ENCODE results near the gene LRFN3.
A peak's percentile ranks its signal among the peaks of the same experiment; 100 is the strongest.
"Not testable (repeated sequence)": the region's sequence is repeated elsewhere in the genome, so short reads cannot be mapped to it uniquely, and the experiment has no call there.

LRFN3 gene

DNA sequence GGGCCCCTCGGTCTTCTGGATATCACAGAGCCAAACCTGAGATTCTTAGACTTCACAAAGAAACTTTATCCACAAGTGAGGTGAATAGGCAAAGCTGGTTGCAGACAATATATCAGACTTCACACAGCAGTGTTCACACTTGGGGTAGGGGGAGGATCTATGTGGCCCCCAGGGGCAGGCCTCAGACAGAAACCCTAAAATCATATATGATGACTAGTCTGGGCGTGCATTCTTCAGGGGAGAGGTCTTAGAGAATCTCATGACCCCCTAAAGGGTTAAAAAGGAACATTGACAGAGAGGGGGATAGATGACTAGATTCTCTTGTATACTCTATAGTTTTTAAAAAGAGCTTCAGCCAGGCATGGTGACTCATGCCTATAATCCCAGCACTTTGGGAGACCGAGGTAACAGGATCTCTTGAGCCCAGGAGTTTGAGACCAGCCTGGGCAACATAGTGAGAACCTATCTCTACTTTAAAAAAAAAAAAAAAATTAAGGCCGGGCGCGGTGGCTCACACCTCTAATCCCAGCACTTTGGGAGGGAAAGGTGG lies 30.9 kb upstream of the LRFN3 start:
- no peak for DNase-seq (ENCODE audit: low read depth in 2 of 2)

DNA sequence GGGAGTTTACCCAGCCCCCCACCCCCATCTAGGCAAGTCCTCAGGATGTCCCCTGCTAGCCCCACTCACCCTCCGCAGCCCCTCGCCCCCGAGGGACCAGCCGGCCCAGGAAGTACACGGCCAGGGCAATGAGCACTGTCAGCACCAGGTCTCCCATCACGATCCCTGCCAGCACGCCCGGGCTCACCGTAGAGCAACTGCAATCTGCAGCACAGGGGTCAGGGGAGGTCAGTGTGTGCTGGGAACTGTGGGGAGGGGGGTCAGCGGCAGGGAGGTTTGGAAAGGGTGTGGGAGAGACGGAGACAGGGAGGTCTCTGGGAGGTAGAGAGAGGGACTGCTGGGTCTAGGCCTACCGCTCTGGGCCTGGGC lies 28.8 kb upstream of the LRFN3 start:
- DNase-seq (ENCODE audit: low read depth in 2 of 2): no peak

DNA sequence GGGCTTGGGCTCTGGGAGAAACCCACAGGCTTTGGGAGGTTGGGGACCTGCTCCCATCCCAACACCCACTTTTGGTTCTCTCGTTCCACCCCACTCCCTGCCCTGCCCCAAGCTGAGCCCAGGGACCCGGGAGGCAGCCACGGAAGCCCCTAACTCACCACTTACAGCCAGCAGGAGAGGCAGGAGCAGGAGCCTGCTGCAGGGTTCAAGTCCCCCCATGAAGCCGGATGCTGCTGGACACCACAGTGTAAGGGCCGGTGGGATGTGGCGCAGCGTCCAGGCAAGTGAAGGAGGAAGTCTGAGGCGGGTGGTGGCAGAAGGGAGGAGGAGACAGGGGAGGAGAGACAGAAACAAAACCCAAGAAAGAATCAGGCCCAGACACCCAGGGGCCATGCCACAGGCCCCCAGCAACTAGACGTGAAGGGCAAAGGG lies 28.1 kb upstream of the LRFN3 start, which contains the start of gene TYROBP:
Gene TYROBP (minus strand): TSS at position 286 of the 432 bp plus-strand sequence. CDS start 67 bp downstream, at position 219.
- DNase-seq (ENCODE audit: low read depth in 2 of 2): no peak

DNA sequence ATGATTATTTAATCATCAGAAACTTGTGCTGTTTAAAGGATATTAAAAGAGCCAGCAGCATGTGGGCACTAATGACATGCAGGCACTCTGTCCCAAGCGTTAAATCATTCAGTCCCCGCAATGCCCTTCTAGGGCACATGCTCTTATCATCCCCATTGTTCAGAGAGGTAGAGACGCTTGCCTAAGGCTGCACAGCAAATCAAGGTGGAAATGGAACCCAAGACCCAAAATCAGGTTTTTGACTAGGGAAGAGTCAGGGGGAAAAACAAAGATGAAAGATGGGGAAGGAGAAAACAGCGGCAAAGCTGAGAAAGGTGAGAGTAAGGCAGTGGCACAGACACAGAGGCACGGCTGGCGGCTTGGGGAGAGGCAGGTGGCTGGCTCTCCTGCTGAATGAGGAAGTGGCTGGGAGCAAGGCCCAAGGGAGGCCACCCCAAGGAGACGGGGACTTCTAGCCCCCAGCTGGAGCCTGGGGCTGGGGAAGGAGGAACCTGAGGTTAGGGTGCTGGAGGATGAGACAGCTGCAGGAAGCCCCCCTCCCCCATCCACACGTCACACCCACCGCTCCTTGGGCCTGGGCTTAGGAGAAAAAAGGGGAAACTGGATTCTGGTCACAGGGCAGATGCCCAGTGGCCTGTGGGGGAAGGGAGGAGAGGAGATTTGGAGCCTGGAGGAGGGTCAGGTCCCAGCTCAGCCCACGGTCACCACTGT lies 27.0 kb upstream of the LRFN3 start:
- DNase-seq (ENCODE audit: low read depth in 2 of 2): no peak

DNA sequence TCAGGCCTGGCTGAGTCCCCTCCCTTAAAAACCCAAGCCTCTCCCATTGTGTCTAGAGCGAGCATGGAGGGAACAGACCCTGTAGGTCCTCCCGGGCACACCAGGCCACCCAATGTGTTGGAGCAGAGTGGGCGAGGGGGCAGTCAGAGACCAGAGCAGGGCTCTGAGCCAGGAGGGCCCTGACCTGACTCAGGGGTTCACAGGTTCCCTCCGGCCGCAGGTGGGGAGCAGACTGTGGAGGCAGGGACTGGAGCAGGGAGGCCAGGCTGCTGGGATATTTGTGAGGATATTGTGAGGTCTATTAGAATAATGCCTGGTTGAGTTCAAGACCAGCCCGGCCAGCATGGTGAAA lies 26.5 kb upstream of the LRFN3 start:
- no peak for DNase-seq (ENCODE audit: low read depth in 2 of 2)

DNA sequence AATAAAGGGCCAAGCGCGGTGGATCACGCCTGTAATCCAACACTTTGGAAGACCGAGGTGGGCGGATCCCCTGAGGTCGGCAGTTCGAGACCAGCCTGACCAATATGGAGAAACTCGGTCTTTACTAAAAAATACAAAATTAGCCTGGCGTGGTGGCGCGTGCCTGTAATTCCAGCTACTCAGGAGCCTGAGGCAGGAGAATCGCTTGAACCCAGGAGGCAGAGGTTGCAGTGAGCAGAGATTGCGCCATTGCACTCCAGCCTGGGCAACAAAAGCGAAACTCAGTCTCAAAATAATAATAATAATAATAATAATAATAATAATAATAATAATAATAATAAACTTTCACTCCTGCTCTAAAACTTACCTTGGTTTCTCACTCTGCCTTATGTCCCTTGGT lies 25.8 kb upstream of the LRFN3 start:
- DNase-seq (ENCODE audit: low read depth in 2 of 2): not testable (repeated sequence)

DNA sequence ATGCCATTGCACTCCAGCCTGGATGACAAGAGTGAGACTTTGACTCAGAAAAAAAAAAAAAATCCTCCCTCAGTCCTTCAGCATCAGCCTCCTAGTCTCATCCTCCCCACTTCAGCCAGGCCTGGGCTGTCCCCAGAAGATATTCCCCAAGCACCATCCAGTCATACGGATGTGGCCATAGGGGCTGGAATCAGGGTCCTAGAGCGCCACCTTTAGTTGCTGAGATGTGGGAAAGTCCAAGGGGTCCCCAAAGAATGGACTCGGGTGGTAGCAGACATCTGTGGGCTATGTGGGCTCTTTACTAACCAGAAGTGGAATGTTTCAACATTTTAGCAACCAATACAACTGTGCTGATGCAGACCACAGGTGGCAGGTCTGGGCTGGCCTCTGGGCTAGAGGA lies 25.0 kb upstream of the LRFN3 start:
- DNase-seq (ENCODE audit: low read depth in 2 of 2): no peak

DNA sequence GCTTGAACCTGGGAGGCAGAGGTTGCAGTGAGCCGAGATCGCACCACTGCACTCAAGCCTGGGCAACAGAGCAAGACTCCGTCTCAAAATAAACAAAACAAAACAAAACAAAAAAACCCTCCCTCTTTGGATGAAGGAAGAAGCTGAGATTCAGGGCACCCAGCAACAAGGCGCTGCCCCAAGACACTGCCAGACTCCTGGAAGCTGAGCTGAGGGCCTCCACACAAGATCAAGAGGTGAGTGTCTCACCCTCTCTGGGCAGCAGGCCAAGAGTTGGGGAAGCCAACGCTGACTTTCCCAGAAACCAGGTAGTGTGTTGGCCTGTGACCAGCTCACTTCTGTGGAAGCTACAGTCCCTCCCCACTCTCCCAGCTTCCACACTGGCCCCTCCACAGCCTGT lies 24.4 kb upstream of the LRFN3 start:
- no peak for DNase-seq (ENCODE audit: low read depth in 2 of 2)

DNA sequence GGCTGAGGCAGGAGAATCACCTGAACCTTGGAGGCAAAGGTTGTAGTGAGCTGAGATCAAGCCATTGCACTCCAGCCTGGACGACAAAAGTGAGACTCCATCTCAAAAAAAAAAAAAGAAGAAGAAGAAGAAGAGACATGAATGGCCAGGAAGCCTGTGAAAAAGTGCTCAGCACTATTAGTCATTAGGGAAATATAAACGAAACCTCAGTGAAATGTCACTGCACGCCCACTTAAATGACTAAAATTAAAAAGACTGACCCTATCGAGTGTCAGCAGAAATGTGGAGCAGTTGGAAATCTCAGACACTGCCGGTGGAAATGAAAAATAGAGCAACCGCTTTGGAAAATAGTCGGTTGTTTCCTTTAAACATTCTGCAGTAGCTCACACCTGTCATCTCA lies 22.6 kb upstream of the LRFN3 start:
- DNase-seq (ENCODE audit: low read depth in 2 of 2): no peak

DNA sequence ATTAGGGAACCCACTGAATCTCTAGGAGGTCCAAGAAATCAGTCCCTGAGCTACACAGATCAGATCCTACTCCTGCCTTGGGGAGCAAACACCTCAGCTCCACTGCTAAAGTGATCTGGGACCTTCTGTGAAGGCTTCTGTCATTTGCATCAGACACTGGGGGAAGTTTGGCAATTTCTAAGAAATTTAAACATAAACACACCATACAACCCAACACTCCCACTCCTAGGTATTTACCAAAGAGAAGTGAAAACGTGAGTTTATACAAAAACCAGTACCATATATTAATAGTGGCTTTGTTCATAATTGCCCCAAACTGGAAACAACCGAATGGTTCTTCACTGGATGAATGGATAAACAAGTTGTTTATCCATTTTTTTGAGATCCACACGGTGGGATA lies 20.7 kb upstream of the LRFN3 start:
- DNase-seq (ENCODE audit: low read depth in 2 of 2): no peak

DNA sequence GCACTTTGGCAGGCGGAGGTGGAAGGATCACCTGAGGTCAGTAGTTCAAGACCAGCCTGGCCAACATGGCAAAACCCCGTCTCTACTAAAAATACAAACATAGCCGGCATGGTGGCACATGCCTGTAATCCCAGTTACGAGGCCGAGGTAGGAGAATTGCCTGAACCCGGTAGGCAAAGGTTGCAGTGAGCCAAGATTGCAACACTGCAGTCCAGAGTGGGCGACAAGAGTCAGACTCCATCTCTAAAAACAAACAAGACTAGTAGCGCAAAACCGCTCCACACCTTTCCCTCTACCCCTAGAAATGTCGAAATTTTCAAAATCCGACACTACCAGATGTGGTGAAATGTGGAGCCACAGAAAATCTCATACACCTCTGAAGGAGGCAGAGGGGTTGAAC lies 16.9 kb upstream of the LRFN3 start:
- DNase-seq (ENCODE audit: low read depth in 2 of 2): no peak

DNA sequence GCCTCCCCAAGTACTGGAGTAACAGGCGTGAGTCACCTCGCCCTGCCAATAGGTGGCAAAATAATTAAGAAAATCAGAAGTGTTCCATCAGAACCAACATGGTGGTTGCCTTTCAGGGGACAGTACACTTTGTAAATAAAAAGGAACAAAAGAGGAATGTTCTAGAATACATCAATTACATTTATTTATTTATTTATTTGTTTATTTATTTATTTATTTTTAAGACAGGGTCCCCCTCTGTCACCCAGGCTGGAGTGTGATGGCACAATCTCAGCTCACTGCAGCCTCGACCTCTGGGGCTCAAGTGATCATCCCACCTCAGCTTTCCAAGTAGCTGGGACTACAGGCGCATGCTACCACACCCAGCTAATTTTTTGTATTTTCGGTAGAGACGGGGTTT lies 15.2 kb upstream of the LRFN3 start:
- DNase-seq (ENCODE audit: low read depth in 2 of 2): no peak

DNA sequence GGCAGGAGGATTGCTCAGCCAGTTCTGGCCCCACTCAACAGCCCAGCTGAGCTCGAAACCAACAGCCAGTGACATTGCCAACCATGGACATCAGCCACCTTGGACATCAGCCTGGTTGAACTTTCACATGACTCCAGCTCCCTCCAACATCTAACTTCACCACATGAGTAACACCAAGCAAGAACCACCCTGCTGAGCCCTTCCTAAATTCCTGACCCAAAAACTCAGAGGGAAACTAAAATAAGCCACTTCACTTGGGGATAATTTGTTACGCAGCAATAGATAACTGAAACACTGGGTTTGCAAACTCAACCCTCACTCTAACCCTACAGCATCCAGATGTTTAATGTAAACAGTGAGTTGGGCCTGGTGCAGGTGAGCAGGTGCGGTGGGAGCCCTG lies 10.7 kb upstream of the LRFN3 start:
- no peak for DNase-seq (ENCODE audit: low read depth in 2 of 2)

DNA sequence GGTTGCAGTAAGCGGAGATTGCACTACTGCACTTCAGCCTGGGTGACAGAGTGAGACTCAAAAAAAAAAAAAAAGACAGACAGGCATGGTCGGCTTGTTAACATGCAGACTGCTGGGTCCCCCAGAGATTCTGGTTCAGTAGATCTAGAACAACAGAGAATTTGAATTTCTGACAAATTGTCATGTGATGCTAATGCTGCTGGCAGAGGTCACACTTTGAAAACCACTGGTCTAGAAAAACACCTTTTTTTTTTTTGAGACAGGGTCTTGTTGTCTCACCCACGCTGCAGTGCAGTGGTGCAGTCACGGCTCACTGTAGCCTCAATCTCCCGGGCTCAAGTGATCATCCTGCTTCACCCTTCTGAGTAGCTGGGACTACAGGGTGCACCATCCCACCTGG lies 7.7 kb upstream of the LRFN3 start:
- DNase-seq (ENCODE audit: low read depth in 2 of 2): no peak

DNA sequence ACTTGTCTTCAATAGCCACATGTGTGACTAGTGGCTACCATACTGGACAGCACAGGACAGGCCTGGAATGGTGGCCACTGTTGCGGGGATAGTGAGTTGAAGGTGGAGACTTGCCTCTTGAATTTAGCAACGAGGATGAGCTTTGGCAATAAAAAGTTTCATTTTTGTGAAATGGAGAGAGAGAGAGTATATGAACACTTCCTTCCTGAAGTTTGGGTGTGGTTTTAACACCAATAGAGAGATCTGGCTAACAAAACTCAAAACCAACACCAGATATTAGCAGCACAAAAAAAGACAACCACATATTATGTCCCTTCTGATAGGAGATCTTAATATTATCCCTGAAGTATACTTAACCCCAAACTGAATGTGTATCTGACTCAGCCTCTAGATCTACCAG lies 6.3 kb upstream of the LRFN3 start:
- DNase-seq (ENCODE audit: low read depth in 2 of 2): no peak

DNA sequence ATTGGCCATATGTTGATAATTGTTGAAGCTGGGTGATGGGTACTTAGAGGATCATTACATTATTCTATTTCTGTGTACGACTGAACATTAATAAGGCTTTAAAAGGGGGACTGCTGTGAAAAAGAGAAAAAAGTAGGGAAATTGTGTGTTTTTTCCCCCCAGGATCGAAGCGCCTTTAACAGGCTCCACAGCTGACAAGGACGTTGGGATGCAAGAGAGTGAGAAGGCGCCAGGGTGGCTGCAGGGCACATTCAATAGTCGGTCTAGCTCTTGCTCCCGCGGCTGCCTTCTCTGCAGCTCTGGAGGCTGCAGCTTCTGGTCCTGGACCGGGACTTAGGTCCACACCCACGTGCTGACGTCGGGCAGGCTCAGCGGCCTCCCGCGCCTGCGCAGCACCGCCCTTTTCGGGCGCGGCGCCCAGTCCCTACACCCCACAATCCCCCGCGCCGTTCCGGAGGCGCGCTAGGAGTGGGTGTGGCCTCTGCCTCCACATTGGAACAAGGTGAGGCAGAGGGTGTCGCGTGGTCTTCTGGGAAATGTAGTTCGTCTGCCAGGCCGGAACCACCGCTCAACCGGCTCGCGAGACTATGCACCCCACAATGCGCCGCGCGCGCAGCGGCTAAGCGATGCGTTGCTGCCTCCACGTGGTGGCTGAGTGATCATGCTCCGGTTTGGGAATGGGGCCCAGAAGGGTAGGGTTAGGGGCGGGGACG lies 4.9 kb upstream of the LRFN3 start:
- DNase-seq (ENCODE audit: low read depth in 2 of 2): peak; percentile 98 to 99

DNA sequence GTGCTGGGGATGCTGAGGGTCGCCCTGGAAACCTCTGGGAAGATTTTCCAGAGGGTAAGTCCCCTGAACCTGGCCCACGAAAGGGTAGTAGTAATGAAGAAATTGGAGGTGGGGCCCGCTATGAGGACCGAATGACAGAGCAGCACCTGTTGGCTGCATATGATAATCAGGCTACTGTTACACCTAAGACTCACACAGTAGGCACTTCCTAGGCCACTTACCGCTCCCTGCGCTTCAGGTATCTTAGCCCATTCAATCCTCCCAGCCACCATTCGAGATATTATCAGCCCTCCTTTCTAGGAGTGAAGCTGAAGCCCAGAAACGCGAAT lies 4.3 kb upstream of the LRFN3 start:
- no peak for DNase-seq (ENCODE audit: low read depth in 2 of 2)

DNA sequence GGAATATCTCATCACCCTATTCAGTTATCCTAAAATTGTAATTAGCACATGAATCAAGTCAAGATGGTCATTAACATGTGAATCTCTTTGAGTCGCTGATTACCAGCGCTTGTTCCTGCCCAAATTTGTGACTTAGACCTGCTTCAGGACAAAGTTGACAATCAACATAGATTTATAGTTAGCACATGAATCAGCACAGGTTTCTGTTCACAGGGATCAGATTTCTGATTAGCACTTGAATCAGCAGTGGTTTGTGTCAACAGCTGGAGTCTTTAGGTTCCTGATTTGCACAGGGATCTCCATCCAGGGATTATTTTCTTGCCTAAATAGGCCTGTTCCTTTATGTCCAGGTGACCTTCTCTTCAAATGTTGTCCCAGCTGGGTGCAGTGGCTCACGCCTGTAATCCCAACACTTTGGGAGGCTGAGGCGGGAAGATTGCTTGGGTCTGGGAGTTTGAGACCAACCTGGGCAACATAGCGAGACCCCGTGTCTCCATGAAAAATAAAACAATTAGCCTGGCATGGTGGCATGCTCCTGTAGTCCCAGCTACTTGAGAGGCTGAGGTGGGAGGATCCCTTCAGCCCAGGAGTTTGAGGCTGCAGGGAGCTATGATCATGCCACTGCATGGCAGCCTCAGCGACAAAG lies 3.8 kb upstream of the LRFN3 start:
- DNase-seq (ENCODE audit: low read depth in 2 of 2): no peak

DNA sequence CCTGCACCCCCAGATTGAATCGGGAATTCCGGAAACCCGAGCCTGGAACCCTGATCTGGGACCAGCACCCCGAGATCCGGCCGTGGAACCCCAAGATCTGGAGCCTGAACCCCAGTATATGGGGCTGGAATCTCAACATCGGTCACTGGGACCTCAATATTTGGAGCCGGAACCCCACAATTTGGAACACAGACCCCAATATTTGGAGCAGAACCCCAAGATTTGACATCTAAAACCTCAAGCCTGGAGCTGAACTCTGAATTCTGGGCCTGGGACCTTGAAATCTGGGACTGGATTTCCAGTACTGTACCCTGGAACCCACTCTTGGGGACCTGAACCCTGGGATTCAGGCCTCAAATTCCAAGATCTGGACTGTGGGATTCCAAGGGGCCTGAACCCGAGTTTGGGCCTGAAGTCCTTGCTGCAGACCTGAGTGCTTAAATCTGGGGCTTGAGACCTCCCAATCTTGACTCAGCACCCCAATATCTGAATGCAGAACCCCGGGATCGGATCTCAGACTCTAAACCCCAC lies 629 bp downstream of the LRFN3 start:
- no peak for DNase-seq (ENCODE audit: low read depth in 2 of 2)

DNA sequence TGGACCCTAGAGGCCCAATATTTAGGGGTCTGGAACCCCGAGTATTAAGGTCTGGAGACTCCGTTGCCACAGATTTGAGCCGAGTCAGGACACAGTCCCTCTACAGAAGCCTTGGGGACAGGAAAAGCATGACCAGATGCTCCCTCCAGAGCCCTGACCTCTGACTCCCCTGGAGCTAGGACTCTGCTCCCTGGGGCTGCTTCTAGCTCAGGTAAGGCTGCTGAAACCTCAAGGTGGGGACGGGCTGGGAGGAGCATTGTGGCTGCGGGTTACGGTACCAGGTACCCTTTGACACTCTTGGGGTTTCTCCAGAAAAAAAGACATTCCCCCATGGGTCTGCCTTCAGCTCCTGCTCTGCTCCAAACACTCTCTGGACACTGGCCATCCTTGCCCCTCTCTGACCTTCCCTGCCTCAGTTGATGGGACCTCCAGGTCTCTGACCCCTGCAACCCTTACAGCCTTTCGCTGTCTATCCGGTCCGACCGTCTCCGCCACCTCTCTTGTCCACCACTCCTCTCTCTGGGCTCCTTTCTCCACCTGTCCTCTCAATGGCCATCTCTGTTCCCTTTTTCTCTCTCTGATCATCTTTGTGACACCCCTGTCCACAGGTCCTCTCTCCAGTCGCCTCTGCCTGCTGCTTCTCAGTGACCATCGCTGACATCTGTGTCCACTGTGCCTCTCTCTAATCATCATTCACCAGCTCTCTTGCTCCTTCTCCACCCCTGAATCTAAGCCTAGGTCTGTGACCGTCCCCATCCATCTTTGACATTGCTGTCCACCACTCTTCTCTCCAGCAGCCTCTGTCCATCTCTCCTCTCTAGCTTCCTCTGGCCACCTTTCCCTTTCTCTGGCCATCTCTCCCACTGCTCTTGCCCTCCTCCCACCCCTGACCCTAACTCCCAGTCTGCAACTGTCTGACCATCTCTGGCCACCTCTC lies 1.4 kb downstream of the LRFN3 start:
- no peak for DNase-seq (ENCODE audit: low read depth in 2 of 2)

All from stimulated activated CD8-positive, alpha-beta memory T cell treated with anti-CD3 and anti-CD28 coated beads, Interleukin-2, amount 100 ng/mL, for 48 hours (primary cell).